GM18873 (cell line): ENCODE results near the gene HNRNPH1.
"Not testable (repeated sequence)": the region's sequence is repeated elsewhere in the genome, so short reads cannot be mapped to it uniquely, and the experiment has no call there.

Source experiments
- ATAC-seq: cut with Tn5 transposase; IDR thresholded peaks from one replicate; pipeline ENCODE4 v1.9.1; 2021; ENCODE audit warnings: mild to moderate bottlenecking, moderate library complexity, moderate number of reproducible peaks; ENCODE audit not compliant: unreplicated experiment, low FRiP score

Gene HNRNPH1, protein sequence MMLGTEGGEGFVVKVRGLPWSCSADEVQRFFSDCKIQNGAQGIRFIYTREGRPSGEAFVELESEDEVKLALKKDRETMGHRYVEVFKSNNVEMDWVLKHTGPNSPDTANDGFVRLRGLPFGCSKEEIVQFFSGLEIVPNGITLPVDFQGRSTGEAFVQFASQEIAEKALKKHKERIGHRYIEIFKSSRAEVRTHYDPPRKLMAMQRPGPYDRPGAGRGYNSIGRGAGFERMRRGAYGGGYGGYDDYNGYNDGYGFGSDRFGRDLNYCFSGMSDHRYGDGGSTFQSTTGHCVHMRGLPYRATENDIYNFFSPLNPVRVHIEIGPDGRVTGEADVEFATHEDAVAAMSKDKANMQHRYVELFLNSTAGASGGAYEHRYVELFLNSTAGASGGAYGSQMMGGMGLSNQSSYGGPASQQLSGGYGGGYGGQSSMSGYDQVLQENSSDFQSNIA

DNA sequence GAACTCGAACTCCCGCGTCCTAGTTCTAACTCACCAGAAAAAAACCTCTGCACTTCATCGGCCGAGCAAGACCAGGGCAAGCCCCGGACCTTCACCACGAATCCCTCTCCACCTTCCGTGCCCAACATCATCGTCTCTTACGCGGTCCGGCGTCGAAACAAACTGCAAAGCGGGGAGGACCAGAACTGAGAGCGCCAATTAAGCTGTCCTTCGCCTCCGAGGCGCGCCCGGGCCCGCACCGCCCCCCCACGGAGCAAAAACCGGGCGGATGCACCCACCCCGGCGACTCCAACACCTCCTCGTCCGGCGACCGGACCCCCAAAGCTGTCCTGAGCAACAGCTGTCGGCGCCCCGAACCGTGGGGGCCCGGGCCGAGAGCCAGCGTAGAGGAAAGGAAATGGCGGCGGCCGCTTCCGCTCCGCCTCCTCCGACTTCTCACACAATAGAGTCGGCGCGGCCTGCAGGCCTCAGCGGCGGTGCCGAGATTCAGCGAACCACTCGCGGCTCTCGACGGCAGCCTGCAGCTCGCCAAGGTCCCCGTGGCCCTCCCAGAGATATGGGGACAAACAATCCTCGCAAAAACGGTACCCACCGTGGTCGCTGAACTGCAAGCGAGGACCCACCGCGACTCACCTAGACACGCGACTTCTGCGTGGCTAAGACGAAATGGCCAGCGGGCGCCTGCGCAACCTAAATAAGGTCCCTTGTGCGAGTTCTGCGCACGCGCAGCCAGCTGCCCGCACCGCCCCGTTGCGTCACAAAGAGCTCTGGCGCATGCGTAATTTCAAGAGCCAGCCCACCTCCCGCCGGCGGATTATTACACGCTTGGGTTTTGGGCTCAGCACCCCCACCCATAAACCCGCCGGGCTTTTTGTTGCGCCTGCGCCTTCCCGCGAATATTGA is at the start of gene HNRNPH1:
Gene HNRNPH1 (minus strand): TSS at position 669 of the 903 bp plus-strand sequence. CDS start 538 bp downstream, at position 131.
- peak; percentile 72 for ATAC-seq

DNA sequence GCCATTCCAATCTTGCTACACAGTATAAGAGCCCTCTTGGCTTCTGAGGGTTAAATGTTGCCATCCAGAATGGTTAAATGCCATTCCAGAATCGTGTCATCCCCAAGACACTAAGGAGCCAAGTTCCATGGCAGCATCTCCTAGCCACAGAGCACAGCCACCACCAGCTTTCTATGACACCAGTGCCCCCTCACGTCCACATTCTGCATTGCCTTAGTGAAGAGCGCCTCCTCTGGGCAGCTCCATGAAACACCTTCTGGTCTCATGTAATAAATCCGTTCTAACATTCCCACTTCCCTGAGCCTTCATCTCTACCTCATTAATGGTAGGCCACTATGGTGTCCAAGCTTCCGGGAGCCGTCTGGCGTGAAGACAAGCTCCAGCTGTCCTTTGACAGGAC is 44.9 kb upstream of the HNRNPH1 start:
- no peak for ATAC-seq

DNA sequence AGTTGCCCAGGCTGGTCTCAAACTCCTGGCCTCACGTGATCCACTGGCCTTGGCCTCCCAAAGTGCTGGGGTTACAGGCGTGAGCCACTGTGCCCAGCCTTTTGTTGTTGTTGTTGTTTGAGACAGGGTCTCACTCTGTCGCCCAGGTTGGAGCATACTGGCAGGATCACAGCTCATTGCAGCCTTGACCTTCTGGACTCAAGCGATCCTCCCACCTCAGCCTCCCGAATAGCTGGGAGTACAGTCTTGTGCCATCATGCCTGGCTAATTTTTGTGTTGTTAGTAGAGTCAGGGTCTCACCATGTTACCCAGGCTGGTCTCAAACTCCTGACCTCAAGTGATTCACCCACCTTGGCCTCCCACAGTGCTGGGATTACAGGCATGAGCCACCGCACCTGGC is 38.2 kb upstream of the HNRNPH1 start:
- ATAC-seq, result not testable (repeated sequence)

DNA sequence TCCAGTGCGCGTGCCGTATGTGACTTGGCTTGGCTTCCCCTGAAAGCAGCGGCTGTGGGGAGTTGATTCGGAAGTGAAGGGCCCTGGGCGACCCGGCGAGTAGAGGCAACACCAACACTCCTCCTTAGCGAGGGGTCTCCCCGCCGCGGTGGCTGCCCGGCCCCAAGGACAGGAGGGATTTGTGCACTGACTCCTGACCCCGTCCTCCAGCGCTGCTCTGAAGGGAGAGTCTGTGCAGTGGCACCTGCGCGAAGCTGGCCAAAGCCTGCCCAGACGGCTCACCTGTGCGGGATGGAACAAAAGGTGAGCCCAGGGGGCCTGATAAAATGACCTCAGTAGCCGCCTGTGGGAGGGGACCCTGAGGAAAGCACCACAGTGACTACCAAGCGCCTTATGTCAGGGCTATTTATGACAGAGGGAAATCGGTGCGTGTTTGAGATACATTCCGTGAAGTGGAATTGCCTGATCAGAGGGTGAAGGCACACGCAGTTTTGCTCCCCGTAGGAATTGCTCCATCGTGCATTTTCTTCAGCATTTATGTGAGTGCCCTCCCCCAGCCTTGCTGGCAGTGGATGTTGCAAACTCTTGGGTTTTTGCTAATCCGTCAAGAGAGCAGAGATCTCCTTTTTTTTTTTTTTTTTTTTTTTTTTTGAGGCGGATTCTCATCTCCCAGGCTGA is 34.8 kb upstream of the HNRNPH1 start:
- ATAC-seq, result peak; percentile 59

DNA sequence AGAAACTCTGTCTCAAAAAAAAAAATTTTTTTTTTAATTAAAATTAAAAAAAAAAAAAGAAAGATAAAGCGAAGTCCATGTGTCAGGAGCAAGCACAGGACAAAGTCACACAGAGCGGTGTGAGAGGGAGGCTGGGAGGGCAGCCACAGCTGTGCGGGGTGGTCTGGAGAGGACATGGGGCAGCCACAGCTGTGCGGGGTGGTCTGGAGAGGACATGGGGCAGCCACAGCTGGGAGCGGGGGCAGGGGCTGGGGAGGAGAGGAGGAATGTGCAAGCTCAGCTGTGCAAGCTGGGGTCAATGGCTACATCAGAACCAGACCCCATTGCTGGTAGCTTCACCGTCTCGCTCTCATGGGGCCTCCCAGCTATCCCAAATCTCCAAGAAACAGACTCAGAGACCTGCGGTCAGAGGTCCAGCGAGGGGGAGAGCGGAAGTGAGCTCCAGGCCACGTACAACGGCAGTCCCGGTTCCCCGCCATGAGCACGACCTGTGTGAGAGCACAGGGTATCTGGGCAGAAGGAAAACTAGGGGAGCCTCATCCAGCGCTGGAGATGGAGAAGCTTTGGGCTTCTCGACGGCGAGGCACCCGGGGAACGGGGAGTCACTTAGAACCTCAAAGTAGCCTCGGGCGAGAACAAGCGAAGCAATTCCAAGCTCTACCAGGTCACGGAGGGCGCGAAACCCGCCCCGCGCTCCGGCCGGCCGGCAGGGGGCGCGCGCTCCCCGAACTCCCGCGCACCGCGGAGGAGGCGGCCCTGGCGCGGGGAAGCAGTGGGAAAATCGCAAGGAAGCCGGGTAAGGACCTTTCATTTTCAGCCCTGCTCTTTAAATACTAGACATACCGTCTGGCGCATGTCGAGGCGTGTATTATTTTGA is 34.1 kb upstream of the HNRNPH1 start:
- peak; percentile 70 for ATAC-seq

DNA sequence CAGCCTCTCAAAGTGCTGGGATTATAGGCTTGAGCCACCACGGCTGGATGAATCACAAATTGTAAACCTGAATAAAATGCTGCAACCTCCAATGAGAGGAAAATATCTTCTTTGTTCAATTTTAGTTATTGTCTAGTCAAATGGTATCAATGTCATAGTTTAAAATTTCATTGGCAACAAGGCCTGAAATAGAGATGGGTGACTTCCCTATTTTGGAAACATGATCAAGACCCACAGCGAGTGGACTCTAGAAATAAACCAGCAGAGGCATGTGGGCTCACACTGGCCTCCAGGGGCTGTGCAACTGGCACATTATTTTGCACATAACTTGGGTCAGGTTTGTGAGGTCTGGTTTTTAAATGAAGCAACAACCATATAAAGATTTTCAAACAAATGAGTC is 29.7 kb upstream of the HNRNPH1 start:
- ATAC-seq, result not testable (repeated sequence)

DNA sequence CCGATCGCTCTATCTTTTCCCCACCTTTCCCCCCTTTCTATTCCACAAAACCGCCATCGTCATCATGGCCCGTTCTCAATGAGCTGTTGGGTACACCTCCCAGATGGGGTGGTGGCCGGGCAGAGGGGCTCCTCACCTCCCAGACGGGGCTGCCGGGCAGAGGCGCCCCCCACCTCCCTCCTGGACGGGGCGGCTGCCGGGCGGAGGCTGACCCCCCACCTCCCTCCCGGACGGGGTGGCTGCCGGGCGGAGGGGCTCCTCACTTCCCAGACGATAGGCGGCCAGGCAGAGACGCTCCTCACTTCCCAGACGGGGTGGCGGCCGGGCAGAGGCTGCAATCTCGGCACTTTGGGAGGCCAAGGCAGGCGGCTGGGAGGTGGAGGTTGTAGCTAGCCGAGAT is 26.8 kb upstream of the HNRNPH1 start:
- not testable (repeated sequence) for ATAC-seq

DNA sequence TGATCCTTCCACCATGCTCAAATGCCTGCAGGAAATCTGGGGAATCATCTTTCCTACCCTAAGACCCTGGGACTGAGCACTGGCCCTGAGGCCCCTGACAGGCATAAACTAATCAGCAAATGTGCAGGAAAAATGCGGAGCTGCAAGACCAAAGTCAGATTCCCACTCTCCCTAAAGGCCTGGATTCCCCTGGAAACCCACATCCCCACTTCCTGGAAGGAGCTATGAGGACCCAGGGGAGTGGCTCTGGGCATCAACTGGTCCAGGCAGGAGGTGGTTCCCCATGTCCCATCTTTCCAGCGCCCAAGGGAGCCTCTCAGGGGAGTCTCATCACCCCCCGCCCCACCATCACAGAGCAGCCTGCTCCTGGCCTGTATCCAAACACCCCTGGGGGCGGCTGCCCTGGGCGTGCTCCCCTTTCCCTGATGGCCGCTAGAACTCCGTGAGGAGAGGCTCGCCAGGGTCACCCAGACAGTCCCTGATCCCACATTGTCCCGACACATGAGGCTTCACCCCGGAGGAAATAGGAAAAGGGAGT is 25.8 kb upstream of the HNRNPH1 start:
- ATAC-seq, result not testable (repeated sequence)

DNA sequence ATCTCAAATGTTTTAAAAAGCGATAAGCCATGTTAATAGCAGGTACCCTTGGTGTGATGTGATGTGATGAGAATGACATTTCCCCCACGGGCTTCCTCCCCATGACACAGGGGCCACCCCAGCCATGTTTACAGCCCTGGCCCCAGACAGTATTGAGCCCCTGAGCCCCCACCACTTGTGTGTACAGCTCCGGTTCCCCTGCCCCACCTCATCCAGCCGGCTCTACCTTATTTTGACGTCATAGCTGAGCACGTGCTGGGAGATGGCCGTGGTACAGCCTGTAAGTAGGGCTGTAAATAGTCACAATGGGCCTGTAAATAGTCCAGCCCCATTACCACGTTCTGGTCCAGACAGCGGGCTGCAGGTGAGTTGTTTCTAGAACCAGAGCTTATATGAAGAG is 24.9 kb upstream of the HNRNPH1 start:
- ATAC-seq, result no peak

DNA sequence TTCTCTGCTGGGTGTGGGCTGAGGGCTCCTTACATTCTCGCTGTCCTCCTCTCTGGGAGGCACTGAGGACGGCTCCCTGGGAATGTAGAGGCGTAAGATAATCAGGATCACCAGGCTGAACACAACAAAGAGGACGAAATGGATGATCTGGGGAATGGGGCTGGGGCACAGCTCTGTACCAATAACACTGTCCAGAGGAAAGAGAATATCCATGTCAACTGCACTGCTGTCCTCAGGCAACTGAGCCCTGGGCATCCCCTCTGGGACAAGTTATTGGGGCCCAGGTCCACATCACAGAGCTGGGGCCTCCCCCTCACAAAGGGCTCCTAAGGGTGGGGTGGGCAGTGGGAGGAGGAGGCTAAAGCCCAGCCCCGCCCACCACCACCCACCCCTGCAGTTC is 21.3 kb upstream of the HNRNPH1 start:
- not testable (repeated sequence) for ATAC-seq

DNA sequence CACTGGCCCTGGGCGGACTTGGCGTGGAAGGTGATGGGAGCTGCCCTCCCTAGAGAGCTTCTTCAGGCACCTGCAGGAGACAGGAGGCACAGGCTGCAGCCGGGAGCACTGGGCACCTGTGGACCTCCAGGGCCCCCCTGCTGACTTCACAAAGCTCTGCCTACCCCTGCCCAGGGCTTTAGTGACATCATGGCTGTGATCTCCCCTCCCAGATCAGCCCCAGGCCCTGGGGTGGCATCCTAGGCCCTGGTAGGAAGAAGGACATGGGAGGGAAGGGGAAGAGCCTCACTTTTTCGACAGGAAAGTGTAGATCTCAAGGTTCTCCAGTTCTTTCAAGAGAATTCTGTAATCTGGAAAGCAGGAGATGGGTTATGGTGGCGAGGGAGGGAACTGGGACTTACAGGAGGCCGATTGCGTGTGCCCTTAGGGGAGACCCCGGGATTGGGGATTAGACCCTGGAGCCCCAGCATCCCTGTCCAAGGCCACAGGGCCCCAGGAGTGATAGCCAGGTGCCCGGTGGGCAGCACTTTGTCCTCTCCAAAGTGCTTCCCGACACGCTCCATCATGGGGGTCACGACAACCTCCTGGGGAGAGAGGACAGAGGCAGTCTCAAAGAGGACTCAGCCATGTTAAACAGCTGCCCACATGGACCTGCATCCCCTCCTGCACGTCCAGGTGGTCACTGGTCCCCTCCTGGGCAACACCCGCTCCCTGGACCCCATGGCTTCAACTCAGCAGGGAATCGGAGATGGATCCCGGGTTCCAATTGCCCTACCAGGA is 19.9 kb upstream of the HNRNPH1 start:
- ATAC-seq, result not testable (repeated sequence)

DNA sequence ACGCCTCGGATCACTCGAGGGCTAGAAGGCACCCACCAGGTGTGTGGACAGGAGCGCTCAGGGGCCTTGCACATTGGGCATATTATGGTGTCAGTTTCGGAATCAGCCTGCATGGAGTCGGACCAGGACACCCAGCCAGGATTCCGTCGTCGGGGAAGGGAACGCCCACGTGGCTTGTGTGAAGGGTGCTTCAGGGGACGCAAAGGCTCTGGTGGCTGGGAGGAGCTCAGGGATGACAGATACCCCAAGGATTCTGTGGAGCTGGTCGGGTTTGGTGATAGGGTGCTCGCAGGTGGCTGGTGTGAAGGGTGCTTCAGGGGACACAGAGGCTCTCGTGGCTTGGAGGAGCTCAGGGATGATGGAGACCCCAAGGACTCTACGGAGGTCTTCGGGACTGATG is 19.2 kb upstream of the HNRNPH1 start:
- ATAC-seq, result not testable (repeated sequence)

DNA sequence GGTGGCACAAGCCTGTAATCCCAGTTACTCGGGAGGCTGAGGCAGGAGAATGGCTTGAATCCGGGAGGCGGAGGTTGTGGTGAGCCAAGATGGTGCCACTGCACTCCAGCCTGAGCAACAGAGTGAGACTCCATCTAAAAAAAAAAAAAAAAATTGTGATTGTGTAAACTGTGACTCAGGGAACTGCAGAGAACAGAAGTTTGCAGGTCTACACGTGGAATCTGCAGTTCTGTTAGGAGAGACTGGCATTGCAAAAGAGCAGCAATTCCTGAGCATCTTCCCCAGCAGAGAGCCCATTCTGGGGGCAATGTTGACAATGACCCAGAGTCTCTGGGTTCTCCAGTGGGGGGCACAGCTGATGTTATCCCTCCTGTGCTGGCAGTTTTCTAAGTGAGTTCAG is 18.3 kb upstream of the HNRNPH1 start:
- not testable (repeated sequence) for ATAC-seq

DNA sequence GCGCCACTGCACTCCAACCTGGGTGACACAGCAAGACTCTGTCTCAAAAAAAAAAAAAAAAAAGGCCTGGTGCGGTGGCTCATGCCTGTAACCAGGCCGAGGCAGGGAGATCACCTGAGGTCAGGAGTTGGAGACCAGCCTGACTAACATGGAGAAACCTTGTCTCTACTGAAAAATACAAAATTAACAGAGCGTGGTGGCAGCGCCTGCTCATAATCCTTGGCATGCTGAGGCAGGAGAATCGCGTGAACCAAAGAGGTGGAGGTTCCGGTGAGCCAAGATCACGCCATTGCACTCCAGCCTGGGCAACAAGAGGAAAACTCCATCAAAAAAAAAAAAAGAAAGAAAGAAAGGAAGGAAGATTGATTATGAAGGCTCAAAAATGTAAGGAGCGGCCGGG is 15.8 kb upstream of the HNRNPH1 start:
- ATAC-seq, result not testable (repeated sequence)

DNA sequence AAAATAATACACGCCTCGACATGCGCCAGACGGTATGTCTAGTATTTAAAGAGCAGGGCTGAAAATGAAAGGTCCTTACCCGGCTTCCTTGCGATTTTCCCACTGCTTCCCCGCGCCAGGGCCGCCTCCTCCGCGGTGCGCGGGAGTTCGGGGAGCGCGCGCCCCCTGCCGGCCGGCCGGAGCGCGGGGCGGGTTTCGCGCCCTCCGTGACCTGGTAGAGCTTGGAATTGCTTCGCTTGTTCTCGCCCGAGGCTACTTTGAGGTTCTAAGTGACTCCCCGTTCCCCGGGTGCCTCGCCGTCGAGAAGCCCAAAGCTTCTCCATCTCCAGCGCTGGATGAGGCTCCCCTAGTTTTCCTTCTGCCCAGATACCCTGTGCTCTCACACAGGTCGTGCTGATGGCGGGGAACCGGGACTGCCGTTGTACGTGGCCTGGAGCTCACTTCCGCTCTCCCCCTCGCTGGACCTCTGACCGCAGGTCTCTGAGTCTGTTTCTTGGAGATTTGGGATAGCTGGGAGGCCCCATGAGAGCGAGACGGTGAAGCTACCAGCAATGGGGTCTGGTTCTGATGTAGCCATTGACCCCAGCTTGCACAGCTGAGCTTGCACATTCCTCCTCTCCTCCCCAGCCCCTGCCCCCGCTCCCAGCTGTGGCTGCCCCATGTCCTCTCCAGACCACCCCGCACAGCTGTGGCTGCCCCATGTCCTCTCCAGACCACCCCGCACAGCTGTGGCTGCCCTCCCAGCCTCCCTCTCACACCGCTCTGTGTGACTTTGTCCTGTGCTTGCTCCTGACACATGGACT is 11.1 kb upstream of the HNRNPH1 start:
- peak; percentile 71 for ATAC-seq

DNA sequence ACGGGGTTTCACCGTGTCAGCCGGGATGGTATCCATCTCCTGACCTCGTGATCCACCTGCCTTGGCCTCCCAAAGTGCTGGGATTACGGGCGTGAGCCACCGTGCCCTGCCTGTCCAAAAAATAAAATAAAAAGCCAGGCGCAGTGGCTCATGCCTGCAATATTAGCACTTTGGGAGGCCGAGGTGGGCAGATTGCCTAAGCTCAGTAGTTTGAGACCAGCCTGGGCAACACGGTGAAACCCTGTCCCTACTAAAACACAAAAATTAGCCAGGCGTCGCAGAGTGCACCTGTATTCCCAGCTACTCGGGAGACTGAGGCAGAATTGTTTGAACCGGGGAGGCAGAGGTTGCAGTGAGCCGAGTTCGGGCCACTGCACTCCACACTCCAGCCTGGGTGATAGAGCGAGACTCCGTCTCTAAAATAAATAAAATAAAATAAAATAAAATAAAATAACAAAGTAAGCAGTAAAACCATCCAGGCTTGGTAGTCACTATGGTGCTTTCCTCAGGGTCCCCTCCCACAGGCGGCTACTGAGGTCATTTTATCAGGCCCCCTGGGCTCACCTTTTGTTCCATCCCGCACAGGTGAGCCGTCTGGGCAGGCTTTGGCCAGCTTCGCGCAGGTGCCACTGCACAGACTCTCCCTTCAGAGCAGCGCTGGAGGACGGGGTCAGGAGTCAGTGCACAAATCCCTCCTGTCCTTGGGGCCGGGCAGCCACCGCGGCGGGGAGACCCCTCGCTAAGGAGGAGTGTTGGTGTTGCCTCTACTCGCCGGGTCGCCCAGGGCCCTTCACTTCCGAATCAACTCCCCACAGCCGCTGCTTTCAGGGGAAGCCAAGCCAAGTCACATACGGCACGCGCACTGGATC is 10.3 kb upstream of the HNRNPH1 start:
- ATAC-seq, result peak; percentile 9

DNA sequence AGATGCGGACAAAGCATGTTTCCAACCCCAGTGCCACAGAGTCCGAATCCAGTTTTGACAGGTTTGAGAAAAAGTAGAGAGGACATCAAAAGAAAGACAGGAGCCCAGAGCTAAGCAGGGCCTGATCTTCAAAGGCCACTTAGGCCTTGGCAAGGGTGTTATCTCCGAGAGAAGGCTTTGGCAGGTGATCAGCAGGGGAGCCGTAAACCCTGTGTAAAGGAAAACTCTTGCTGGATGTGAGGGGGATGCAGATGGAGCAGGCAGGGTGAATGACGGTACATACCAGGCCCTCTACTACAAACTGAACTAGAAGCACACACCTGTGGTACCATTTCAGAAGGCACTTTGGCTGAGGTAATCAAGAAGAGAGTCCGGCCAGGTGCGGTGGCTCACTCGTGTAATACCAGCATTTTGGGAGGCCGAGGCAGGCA is 1.4 kb upstream of the HNRNPH1 start:
- no peak for ATAC-seq
